ENCODE data around the gene GRIK4. TPM values are rescaled to one million over a fixed set of nuclear protein-coding genes. Genes with fewer than 3 reads are reported as not detected.

Gene GRIK4
- total and polyA plus RNA-seq, 12 donors, result 0.33 to 4.8 (median 3.0) TPM

- Histone ChIP-seq H3K27ac (no peak overlapping the region), H3K36me3 (replicated peaks in 1 of 2) (no peaks in the 10 kb centered on the region), H3K4me3 (no peak overlapping the region), H3K4me1 (replicated peaks in 1 of 2) (no peaks in the 10 kb centered on the region), H3K27me3 (no peaks in the 10 kb centered on the region), H3K9me3 (replicated peaks in 1 of 3) (no peaks in the 10 kb centered on the region)
- DNase-seq, result no peak
- TF ChIP-seq POLR2A (IDR thresholded peaks at IDR 0.05), result no peak
- 65 to 75% (median 70%) methylated on average over 3 of the region's 3 CpGs for WGBS, 4 donors
- intact Hi-C loops (cut with DNase I), result no loop called here
Observed at GRCh38 chr11:120867988-120868387, 356.4 kb downstream of the GRIK4 start.

GRCh38 chr11:120869097-120869496 lies 357.5 kb downstream of the GRIK4 start:
- WGBS, 4 donors, result 76 to 89% (median 83%) methylated on average over 7 of the region's 7 CpGs
- no peaks in the 10 kb centered on the region for H3K9me3 ChIP-seq (replicated peaks in 1 of 3)
- TF ChIP-seq CTCF (IDR thresholded peaks at IDR 0.05) (no peak), POLR2A (IDR thresholded peaks at IDR 0.05) (no peak)
- H3K4me3 ChIP-seq, result no peak overlapping the region
- no peak overlapping the region for H3K27ac ChIP-seq
- intact Hi-C loops (cut with DNase I), result no loop called here
- H3K4me1 ChIP-seq (replicated peaks in 1 of 2), result no peaks in the 10 kb centered on the region
- no peaks in the 10 kb centered on the region for H3K36me3 ChIP-seq (replicated peaks in 1 of 2)
- DNase-seq, result no peak
- no peaks in the 10 kb centered on the region for H3K27me3 ChIP-seq

GRCh38 chr11:120869516-120870011 lies 358.0 kb downstream of the GRIK4 start:
- H3K36me3 ChIP-seq (replicated peaks in 1 of 2), result no peaks in the 10 kb centered on the region
- DNase-seq, result no peak
- 71 to 82% (median 78%) methylated on average over 11 of the region's 11 CpGs for WGBS, 4 donors
- TF ChIP-seq POLR2A (IDR thresholded peaks at IDR 0.05), result no peak
- TF ChIP-seq CTCF (IDR thresholded peaks at IDR 0.05), result no peak
- no peaks in the 10 kb centered on the region for H3K27me3 ChIP-seq
- no peak overlapping the region for H3K27ac ChIP-seq
- no peak overlapping the region for H3K4me3 ChIP-seq
- intact Hi-C loops (cut with DNase I), result no loop called here
- no peaks in the 10 kb centered on the region for H3K9me3 ChIP-seq (replicated peaks in 1 of 3)
- no peaks in the 10 kb centered on the region for H3K4me1 ChIP-seq (replicated peaks in 1 of 2)

GRCh38 chr11:120871194-120871593 lies 359.6 kb downstream of the GRIK4 start:
- Histone ChIP-seq H3K9me3 (replicated peaks in 1 of 3) (no peaks in the 10 kb centered on the region), H3K36me3 (replicated peaks in 1 of 2) (no peaks in the 10 kb centered on the region), H3K27ac (no peak overlapping the region), H3K4me3 (no peak overlapping the region), H3K27me3 (no peaks in the 10 kb centered on the region), H3K4me1 (replicated peaks in 1 of 2) (no peaks in the 10 kb centered on the region)
- TF ChIP-seq POLR2A (IDR thresholded peaks at IDR 0.05) (no peak), CTCF (IDR thresholded peaks at IDR 0.05) (no peak)
- DNase-seq, result no peak
- intact Hi-C loops (cut with DNase I), result no loop called here
- 76 to 86% (median 83%) methylated on average over 6 of the region's 6 CpGs for WGBS, 4 donors

GRCh38 chr11:120871924-120872323 lies 360.4 kb downstream of the GRIK4 start:
- Histone ChIP-seq H3K36me3 (replicated peaks in 1 of 2) (no peaks in the 10 kb centered on the region), H3K4me3 (no peak overlapping the region), H3K27ac (no peak overlapping the region), H3K27me3 (no peaks in the 10 kb centered on the region), H3K9me3 (replicated peaks in 1 of 3) (no peaks in the 10 kb centered on the region), H3K4me1 (replicated peaks in 1 of 2) (no peaks in the 10 kb centered on the region)
- DNase-seq, result no peak
- TF ChIP-seq POLR2A (IDR thresholded peaks at IDR 0.05), result no peak
- no peak for TF ChIP-seq CTCF (IDR thresholded peaks at IDR 0.05)
- 56 to 84% (median 78%) methylated on average over 1 to 2 of the region's 2 CpGs for WGBS, 4 donors
- intact Hi-C loops (cut with DNase I), result no loop called here
